Lower leg skin (tissue), 4 donors: ENCODE results near the gene SAMSN1. TPM values are rescaled to one million over a fixed set of nuclear protein-coding genes. Genes with fewer than 3 reads are reported as not detected.

Experiments
- DNase-seq, 2 donors: peaks; one replicate each; pipeline ENCODE4 v3.0.0-alpha.2; 2019; ENCODE audit warnings: low spot score in 2 of 2
- H3K4me3 ChIP-seq: fragments of 200-600 bp; sonication (generic); 2 replicates; pipeline ENCODE4 v1.5.1; 2017; ENCODE audit warnings: mild to moderate bottlenecking, low read depth; ENCODE audit not compliant: poor library complexity, severe bottlenecking
- POLR2A ChIP-seq, 2 donors: fragments of 450-650 bp; IDR thresholded peaks; one replicate each; pipeline ENCODE4 v1.6.1; 2016 to 2017; ENCODE audit warnings: antibody characterized with exemption in 2 of 2, mild to moderate bottlenecking in 1 of 2, moderate library complexity in 1 of 2
- WGBS, 2 donors: methylation state at CpG; one replicate each; pipeline ENCODE4 v1.1.5; 2018; 5-methylcytosine and 5-hydroxymethylcytosine counted together
- intact Hi-C: fragments of 100-400 bp; cut with DNase I; formaldehyde crosslinking; loops from one replicate; pipeline ENCODE4 v1.15.0; 2023; ENCODE audit warnings: low total_unique reads
- total RNA-seq, 4 donors: library from RNA; depleted of rRNA; stranded (reverse); fragments of >200 nt; gene quantifications; one replicate each; pipeline ENCODE4 v1.1.0, GENCODE V29; 2016
- TF ChIP-seq, protein P1 (sequence below), 3 donors: fragments of 450-650 bp; IDR thresholded peaks; one replicate each; pipeline ENCODE4 v1.5.1; 2016; ENCODE audit warnings: antibody characterized with exemption in 3 of 3, mild to moderate bottlenecking in 3 of 3, moderate library complexity in 2 of 3

SAMSN1 gene
- total RNA-seq, result 1 to 10 TPM in 3 of 4 donors, under 1 TPM in 1; 0.88 to 3.4 (median 2.0) TPM

DNA sequence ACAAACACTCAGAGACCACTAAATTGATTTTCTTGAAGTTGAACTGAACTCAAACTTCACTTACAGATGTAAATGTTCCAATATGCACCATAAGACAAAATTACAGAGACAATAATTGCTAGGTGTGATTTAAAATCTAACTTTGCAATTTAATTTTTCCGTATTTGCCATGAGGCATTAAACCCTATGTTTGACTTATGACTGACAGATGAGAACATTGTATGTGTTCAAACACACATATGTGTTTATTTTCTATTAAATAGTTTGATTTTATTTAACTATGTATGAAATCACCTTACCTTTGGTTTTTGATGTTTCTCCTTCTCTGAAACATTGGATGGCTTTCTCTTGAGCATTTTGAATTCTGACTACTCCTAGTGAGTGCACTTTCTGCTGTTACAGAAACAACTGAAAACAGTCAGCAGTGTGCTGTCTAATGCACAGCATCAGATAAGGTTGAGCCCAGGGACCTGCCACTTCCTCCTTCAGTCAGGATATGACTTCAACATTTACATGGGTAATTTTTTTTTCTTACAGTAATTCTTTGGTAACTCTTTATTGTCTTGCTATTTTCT is at the start of gene SAMSN1:
Gene SAMSN1 (minus strand): TSS at position 410 of the 575 bp plus-strand sequence. CDS start 54 bp downstream, at position 356.
- intact Hi-C loops, result no loop called here
- DNase-seq, result peak in 1 of 2 donors; percentile 47
- H3K4me3 ChIP-seq, result no peak within 1 kb of the TSS
- TF ChIP-seq, protein P1, sequence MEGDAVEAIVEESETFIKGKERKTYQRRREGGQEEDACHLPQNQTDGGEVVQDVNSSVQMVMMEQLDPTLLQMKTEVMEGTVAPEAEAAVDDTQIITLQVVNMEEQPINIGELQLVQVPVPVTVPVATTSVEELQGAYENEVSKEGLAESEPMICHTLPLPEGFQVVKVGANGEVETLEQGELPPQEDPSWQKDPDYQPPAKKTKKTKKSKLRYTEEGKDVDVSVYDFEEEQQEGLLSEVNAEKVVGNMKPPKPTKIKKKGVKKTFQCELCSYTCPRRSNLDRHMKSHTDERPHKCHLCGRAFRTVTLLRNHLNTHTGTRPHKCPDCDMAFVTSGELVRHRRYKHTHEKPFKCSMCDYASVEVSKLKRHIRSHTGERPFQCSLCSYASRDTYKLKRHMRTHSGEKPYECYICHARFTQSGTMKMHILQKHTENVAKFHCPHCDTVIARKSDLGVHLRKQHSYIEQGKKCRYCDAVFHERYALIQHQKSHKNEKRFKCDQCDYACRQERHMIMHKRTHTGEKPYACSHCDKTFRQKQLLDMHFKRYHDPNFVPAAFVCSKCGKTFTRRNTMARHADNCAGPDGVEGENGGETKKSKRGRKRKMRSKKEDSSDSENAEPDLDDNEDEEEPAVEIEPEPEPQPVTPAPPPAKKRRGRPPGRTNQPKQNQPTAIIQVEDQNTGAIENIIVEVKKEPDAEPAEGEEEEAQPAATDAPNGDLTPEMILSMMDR (IDR thresholded peaks at IDR 0.05), result no peak
- no peak for TF ChIP-seq POLR2A (IDR thresholded peaks at IDR 0.05)
- 71 to 72% methylated on average over 1 of the region's 1 CpG for WGBS, 2 donors

DNA sequence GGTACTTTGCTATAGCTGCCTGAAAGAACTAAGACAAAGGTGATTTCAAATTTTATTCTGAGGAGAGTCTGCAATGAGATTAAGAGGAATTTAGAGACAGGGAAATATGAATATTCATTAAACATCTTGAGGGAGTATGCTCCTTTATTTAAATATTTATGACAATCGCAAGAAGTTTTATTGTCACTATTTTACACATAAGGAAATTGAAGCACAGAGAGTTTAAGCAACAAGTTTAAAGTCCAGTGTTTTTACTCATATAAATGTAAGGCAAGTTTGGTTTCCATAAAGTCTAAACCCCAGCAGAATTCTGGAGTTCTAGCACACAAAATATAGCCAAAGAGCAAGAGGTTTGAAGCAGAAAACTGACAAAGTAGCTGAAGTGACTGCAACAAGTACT is 49.3 kb upstream of the SAMSN1 start:
- TF ChIP-seq, protein P1 (IDR thresholded peaks at IDR 0.05), result no peak
- TF ChIP-seq POLR2A (IDR thresholded peaks at IDR 0.05), result no peak
- H3K4me3 ChIP-seq, result no peak overlapping the region
- intact Hi-C loops, result no loop called here
- WGBS, 2 donors, result 97 to 100% methylated on average over 1 of the region's 1 CpG
- DNase-seq, result no peak

DNA sequence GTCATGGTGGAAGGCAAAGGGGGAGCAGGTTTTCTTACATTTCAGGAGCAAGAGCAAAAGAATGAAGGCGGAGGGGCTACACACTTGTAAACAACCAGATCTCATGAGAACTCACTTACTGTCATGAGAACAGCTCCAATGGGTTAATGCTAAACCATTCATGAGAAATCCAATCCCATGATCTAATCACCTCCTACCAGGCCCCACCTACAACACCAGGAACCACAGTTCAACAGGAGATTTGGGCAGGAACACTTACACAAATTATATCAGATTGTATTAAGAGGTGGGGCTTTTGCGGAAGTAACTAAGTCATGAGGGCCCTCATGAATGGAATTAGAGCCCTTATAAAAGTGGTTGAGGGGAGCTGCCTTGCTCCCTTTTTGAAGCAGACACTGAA is 48.9 kb upstream of the SAMSN1 start:
- H3K4me3 ChIP-seq, result no peak overlapping the region
- DNase-seq, result no peak
- WGBS, 2 donors, result 94 to 96% methylated on average over 2 of the region's 2 CpGs
- TF ChIP-seq POLR2A (IDR thresholded peaks at IDR 0.05), result no peak
- TF ChIP-seq, protein P1 (IDR thresholded peaks at IDR 0.05), result no peak
- intact Hi-C loops, result no loop called here

DNA sequence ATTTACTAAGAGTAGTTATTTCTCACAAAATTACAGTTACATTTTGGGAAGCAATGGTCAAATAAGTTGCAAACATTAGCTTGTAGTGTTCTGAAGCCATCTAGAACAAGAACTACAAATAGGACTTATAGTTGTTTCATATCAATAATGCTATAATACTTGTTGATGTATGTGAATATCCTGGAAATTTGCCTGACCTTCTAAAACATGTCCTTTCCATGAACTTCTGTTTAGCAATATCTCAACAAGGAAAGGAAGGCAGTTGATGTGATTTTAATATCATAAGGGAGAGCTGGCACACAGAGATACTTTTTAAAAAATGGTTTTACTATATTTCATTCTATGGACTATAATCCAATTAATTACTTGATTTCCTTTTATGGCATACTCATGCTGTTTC is 47.1 kb upstream of the SAMSN1 start:
- DNase-seq, result no peak
- TF ChIP-seq, protein P1 (IDR thresholded peaks at IDR 0.05), result no peak
- TF ChIP-seq POLR2A (IDR thresholded peaks at IDR 0.05), result no peak
- intact Hi-C loops, result no loop called here
- H3K4me3 ChIP-seq, result no peak overlapping the region

DNA sequence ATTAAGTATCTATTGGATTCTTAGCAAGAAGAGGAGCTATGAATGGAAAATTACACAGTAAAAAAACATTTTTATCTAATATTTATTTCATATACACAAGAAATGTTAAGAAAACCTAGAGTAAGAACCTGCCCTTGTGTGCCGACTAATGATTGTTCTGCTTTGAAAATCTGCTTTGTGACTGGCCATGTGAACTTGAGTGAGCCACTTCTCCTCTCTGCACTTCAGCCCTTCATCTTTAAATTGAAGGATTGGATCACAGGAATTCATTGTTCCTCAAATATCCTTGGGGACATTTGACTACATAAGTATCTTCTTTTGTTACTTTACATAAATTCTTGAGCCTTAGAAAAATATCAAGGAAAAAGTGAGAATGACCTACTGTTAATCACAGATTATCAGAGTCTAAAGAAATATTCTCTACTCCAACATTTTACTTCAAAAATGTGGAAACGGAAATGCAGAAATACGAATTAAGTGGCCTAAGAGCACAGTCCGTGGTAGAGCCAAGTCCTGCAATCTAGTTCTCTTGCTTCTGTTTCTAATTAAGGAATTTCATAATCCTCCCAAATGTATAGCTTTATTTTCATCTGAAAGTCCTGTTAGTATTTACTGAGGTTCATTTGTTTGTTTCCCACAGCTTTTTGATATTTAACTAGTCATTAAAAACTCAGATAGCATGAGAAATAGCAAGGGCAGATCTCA is 46.3 kb upstream of the SAMSN1 start:
- no peak overlapping the region for H3K4me3 ChIP-seq
- intact Hi-C loops, result no loop called here
- no peak for DNase-seq
- TF ChIP-seq, protein P1 (IDR thresholded peaks at IDR 0.05), result no peak
- no peak for TF ChIP-seq POLR2A (IDR thresholded peaks at IDR 0.05)
- 67 to 70% methylated on average over 4 of the region's 4 CpGs for WGBS, 2 donors
